Mucosa of stomach (tissue), 1 donor: ENCODE results near the gene NUBPL.
"Not testable (repeated sequence)": the region's sequence is repeated elsewhere in the genome, so short reads cannot be mapped to it uniquely, and the experiment has no call there.

Experiments used
- H3K27me3 ChIP-seq: one replicate; pipeline ENCODE4 v1.7.0; 2013; ENCODE audit warnings: mild to moderate bottlenecking, low read length; ENCODE audit not compliant: control insufficient read depth, insufficient read depth
- H3K36me3 ChIP-seq: one replicate; pipeline ENCODE4 v1.7.0; 2013; ENCODE audit warnings: low read length; ENCODE audit not compliant: control insufficient read depth, insufficient read depth
- H3K4me1 ChIP-seq: one replicate; pipeline ENCODE4 v1.7.0; 2013; ENCODE audit warnings: mild to moderate bottlenecking, low read length; ENCODE audit not compliant: control insufficient read depth, insufficient read depth
- H3K4me3 ChIP-seq: one replicate; pipeline ENCODE4 v1.7.0; 2013; ENCODE audit warnings: low read length
- H3K9ac ChIP-seq: one replicate; pipeline ENCODE4 v1.7.0; 2013; ENCODE audit warnings: mild to moderate bottlenecking, low read length, moderate library complexity
- H3K9me3 ChIP-seq: one replicate; pipeline ENCODE4 v1.7.0; 2013; ENCODE audit warnings: mild to moderate bottlenecking, low read length, moderate library complexity; ENCODE audit not compliant: control insufficient read depth
- donor health status: Pancreatic carcinoma.

Gene NUBPL

DNA sequence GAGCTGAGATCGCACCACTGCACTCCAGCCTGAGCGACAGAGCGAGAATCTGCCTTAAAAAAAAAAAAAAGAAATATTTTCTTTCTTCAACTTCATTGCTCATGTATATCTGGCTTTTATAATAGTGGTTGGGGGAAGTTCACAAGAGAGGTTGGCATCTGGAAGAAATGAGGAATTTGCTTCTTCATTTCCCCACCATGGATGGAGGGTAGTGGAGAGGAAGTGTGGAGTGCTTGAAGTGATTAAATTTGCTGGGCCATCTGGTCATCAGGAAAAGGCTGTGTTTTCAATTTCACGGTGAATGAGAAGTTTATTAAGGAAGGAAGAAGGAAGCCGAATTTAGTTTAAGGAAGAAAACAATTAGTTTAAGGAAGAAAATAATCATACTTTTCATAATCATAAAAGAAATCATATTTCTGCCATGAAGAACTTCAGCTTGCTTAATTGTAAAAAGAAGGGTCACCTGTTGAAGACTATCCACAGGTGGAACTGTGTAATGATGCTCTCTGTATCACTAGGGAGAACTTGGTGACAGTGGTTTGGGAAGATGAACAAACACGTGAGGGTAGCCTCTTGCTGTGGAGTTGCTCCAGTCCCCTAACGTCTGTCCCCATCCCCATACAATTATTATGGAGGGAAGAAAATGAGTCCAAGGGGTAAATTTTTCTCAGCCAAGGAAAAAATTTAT is 318.6 kb downstream of the NUBPL start:
- Histone ChIP-seq H3K9me3 (no peaks in the 10 kb centered on the region), H3K4me3 (no peak overlapping the region), H3K36me3 (no peaks in the 10 kb centered on the region), H3K4me1 (no peaks in the 10 kb centered on the region), H3K27me3 (no peaks in the 10 kb centered on the region), H3K9ac (no peak overlapping the region)

DNA sequence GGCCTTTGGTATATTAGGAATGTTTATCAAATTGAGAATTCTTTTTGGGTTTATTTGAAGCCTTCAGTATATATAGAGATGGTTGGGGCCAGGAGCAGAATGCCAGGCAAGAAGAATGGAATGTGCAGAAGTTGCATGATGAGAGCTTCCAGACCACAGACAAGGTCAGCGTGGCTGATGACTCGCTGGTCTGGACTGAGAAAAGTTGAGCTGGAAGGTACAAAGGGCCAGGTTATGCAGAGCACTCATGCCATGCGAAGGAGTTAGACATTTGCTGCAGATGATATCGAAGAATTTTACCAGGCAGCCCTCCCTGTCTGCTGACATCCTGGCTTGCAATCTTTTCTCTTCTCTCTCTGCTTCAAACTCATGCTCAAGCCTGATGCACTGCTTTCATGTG is 319.7 kb downstream of the NUBPL start:
- H3K9me3 ChIP-seq: no peaks in the 10 kb centered on the region
- H3K4me3 ChIP-seq: no peak overlapping the region
- H3K4me1 ChIP-seq: no peaks in the 10 kb centered on the region
- no peaks in the 10 kb centered on the region for H3K36me3 ChIP-seq
- no peak overlapping the region for H3K9ac ChIP-seq
- H3K27me3 ChIP-seq: no peaks in the 10 kb centered on the region

DNA sequence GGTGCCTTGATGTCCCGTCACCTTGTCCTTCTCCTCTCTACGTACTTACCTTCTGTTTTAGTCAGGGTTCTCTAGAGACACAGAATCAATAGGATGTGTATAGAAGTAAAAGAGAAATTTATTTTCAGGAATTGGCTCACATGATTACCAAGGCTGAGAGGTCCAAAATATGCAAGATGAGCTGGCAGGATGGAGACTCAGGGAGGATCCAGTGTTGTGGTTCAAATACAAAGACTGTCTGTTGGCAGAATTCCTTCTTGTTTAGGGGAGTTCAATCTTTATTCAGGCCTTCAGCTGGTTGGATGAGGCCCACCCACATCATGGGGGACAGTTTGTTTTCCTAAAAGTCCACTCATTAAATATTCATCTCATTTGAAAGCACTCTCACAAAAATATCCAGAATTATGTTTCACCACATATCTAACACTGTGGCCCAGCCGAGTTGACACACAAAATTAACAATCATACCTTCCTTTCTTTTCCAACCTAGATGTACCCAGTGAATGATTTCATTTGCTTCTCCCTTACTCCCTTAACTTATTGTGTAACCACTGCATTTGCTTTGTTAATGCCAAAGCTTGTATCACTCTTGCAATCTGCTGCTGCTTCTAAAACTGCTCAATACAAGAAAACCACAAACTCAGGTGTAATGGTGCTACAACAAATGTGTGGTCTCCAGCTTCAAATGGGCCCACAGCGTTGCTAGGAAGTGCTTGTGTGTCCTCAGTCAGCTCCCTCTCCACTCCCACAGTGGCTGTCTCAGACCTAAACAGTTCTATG is 320.5 kb downstream of the NUBPL start:
- H3K9me3 ChIP-seq: no peaks in the 10 kb centered on the region
- no peaks in the 10 kb centered on the region for H3K4me1 ChIP-seq
- no peak overlapping the region for H3K4me3 ChIP-seq

DNA sequence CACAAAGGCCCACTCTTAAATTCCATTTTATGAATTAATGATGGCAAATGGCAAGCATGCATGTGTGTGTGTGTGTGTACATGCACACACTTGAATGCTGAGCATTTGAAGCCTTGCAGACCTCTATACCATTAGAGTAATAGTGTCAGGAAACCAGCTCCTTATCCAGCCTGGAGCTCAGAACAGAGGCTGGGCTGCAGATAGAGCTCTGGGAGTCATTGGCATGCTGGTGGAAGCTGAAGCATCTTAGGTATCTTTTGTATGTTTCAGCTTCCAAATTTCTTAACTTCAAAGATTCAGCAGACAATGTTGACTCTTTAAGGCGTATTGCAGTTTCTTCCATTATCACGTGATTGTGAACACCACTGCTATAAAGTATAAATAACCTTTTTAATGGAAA is 323.0 kb downstream of the NUBPL start:
- Histone ChIP-seq H3K36me3 (no peaks in the 10 kb centered on the region), H3K4me1 (no peaks in the 10 kb centered on the region), H3K9ac (no peak overlapping the region), H3K27me3 (no peaks in the 10 kb centered on the region), H3K9me3 (no peaks in the 10 kb centered on the region), H3K4me3 (no peak overlapping the region)

More for the DNA sequence above, 320.5 kb downstream of the NUBPL start:
- Histone ChIP-seq H3K27me3 (no peaks in the 10 kb centered on the region), H3K36me3 (no peaks in the 10 kb centered on the region), H3K9ac (no peak overlapping the region)

DNA sequence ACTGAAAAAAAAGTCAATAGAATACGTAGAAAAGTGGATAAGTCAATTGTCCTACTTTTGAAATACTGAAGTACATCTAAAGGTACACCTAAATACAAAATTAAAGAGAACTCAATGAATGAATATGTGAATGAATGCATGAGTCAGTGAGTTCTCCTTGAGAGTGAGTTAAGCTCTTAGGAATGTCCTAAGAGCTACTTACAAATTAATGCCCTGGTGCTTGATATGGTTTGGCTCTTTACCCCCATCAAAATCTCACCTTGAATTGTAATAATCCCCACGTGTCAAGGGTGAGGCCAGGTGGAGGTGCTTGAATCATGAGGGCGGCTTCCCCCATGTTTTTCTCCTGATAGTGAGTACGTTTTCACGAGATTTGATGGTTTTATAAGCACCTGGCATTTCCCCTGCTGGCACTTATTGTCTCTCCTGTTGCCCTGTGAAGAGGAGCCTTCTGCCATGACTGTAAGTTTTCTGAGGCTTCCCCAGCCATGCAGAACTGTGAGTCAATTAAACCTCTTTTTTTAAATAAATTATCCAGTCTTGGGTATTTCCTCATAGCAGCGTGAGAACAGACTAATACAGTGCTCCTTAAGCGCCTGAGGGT is 323.7 kb downstream of the NUBPL start:
- Histone ChIP-seq H3K36me3 (no peaks in the 10 kb centered on the region), H3K27me3 (no peaks in the 10 kb centered on the region), H3K9ac (no peak overlapping the region), H3K4me1 (no peaks in the 10 kb centered on the region), H3K9me3 (no peaks in the 10 kb centered on the region), H3K4me3 (no peak overlapping the region)

DNA sequence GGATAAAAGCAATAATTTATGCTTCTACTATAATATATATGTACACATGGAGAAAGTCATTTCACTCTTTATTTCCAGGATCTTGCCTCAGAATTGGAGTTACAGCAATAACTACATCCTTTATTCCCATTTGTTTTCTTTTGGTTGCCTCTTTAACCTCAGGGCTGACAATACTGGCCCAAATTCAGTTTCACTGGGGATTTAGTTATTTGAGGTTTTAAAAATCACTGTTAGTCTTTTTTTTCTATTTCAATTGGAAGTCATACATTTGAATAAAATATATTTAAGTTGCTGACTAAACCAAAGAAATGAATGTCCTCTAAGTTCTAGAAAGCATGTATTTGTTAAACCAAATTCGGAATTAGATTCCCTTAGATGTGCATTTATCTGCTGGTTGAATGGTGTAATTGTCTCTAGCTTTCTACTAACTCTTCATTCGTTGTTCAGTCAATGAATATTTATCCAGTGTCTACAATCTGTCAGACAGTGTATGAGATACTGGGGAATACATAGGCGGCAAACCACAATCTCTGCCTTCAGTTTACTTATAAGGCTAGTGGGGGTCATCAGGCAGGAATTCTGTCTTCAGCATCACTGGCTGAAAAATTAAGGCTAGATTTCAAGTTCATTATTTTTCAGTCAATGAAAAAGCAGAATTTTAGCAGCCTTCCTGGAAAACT is 325.1 kb downstream of the NUBPL start:
- H3K9ac ChIP-seq: no peak overlapping the region
- no peaks in the 10 kb centered on the region for H3K36me3 ChIP-seq
- no peaks in the 10 kb centered on the region for H3K9me3 ChIP-seq
- H3K4me1 ChIP-seq: no peaks in the 10 kb centered on the region
- no peaks in the 10 kb centered on the region for H3K27me3 ChIP-seq
- H3K4me3 ChIP-seq: no peak overlapping the region

DNA sequence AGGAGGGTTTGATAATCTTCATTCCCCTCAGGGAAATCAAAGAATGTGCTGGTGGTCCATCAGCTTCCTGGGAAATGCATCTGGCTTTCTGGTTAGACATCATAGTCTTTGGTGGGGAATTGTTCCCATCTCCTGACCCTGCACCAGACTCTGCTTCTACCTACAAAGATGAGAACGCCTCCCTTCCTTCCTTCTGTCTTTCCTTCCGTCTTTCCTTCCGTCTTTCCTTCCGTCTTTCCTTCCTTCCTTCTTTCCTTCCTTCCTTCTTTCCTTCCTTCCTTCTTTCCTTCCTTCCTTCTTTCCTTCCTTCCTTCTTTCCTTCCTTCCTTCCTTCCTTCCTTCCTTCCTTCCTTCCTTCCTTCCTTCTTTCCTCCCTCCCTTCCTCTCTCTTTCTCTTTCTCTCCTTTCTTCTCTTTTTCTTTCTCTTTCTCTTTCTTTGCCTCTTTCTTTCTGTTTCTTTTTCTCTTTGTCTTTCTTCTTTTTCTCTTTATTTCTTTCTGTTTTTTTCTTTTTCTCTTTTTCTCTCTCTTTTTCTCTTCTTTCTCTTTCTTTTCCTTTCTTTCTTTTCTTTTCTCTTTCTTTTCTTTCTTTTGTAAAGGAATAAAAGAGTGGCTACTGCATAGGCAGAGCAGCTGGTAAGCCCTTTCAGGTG is 326.9 kb downstream of the NUBPL start:
- Histone ChIP-seq H3K36me3 (no peaks in the 10 kb centered on the region), H3K9ac (no peak overlapping the region), H3K4me1 (peaks cover 5% of the 10 kb centered on the region), H3K9me3 (no peaks in the 10 kb centered on the region), H3K27me3 (no peaks in the 10 kb centered on the region), H3K4me3 (no peak overlapping the region)

DNA sequence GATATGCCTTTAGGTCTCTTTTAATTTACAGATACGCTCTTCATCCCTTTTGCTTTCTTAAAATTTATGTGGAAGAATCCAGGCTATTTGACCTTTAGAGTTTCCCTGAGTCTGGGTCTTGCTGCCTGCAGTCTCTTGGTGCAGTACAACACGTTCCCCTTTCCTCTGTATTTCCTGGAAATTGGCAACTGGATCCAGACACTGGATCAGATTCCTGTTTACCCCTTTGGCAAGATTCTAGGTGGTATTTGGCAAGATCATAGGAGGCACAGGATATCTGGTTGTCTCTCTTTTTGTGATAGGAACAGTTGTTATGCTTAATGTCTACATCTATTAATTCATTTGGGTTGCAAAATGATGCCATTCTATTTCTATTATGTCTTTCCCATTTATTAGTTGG is 328.1 kb downstream of the NUBPL start:
- no peak overlapping the region for H3K9ac ChIP-seq
- H3K27me3 ChIP-seq: no peaks in the 10 kb centered on the region
- no peaks in the 10 kb centered on the region for H3K9me3 ChIP-seq
- H3K4me1 ChIP-seq: peaks cover 17% of the 10 kb centered on the region
- no peaks in the 10 kb centered on the region for H3K36me3 ChIP-seq
- no peak overlapping the region for H3K4me3 ChIP-seq

DNA sequence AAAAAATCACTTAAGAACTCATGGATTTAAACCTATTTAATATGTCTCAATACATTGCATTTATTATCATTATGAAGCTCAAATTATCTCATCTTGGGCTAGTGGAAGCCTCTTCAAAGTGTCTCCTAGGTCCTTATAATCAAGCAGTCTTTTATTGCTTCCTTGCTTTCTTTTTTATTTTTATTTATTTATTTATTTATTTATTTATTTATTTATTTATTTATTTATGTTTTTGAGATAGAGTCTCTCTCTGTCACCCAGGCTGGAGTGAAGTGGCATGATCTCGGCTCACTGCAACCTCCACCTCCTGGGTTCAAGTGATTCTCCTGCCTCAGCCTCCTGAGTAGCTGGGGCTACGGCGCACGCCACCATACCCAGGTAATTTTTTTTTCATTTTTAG is 329.0 kb downstream of the NUBPL start:
- H3K9me3 ChIP-seq, H3K9ac ChIP-seq, H3K4me3 ChIP-seq, H3K27me3 ChIP-seq, H3K36me3 ChIP-seq: not testable (repeated sequence)
- H3K4me1 ChIP-seq: peaks cover 22% of the 10 kb centered on the region

DNA sequence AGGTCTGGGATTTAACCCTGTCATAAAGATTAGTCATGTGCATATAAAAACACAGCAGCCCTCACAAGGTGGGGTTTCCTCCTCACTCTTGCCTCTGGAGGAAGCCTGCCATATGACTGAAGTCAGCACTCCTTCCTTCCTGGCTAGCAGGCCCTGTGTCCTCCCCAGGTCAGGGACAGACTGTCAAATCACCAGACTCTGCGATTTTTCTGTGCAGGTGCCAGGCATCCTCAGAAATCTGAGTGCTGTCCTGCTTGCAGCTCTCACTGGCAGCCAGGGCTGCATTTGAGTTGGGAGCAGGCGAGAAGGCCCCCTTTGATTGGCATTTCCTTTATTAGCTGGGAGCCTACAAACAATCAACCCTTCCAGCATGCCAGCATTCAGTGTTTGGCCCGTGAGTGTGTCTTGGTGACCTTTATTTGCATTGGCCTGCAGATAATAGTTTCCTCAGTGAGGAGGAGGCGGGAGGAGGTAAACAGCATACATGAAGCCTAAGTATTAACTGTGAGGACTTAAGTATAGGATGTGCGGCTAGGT is 332.1 kb downstream of the NUBPL start:
- H3K9ac ChIP-seq: no peak overlapping the region
- H3K36me3 ChIP-seq: no peaks in the 10 kb centered on the region
- no peaks in the 10 kb centered on the region for H3K27me3 ChIP-seq
- no peaks in the 10 kb centered on the region for H3K9me3 ChIP-seq
- peaks cover 22% of the 10 kb centered on the region for H3K4me1 ChIP-seq
- no peak overlapping the region for H3K4me3 ChIP-seq

DNA sequence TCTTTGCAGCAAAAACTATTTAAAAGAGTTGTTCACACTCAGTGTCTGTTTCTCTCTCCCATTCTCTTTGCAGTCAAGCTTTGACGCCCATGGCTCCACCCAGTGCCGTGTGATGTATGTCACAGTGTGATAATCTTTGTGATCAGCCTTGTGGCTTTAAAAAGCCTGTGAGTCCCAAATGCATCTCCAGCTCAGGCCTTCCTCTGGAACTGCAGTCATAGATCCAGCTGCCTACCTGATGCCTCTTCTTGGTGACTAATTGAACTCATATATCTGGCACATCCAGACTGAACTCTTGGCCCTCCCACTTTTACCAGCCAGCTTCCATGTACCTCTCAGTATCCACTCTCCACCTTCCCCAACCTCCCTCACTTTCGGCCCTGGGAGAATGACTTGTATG is 333.1 kb downstream of the NUBPL start:
- Histone ChIP-seq H3K4me3 (no peak overlapping the region), H3K4me1 (peaks cover 22% of the 10 kb centered on the region), H3K27me3 (no peaks in the 10 kb centered on the region), H3K9me3 (no peaks in the 10 kb centered on the region), H3K36me3 (no peaks in the 10 kb centered on the region), H3K9ac (no peak overlapping the region)
